ENCODE measurements around the gene MAML1.
A peak's percentile ranks its signal among the peaks of the same experiment; 100 is the strongest.

Gene MAML1

DNA sequence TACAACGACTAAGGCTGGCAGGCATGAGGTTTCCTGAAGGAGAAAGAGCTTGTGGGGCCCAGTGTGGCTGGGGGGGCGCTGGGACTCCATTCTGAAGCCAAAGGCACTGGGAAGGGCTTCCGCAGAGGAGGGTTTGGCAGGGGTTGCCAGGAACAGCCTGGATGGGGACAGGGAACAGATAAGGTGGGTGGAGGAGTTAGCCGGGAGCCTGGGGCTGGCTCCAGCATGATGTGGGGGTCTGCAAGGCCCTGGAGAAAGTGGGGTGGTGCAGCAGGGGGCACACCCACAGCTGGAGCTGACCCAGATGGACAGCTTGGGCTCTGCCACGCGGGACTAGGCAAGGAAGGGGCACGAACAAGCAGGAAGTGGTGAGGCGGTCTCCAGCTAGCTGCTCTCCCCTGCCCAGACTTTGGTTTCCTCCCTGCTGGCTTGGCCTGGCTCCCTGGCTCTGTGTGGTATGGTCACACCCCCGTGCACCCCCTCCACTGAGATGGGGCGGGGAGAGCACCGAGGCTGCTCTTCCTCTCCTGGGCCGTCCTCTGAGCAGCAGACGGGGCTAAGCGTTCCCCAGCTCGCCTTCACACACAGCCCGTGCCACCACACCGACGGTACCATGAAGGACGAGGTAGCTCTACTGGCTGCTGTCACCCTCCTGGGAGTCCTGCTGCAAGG is 61.0 kb downstream of the MAML1 start, which contains the start of gene LTC4S:
Gene LTC4S, plus strand, starts transcription at position 519 of the 672 bp plus-strand sequence. Its CDS starts 95 bp downstream, at position 614.
- peak; percentile 52 for DNase-seq (ENCODE audit: low read depth)

- DNase-seq (ENCODE audit: low read depth), result no peak
Measured at GRCh38 chr5:179794171-179794570, 61.5 kb downstream of the MAML1 start.

DNA sequence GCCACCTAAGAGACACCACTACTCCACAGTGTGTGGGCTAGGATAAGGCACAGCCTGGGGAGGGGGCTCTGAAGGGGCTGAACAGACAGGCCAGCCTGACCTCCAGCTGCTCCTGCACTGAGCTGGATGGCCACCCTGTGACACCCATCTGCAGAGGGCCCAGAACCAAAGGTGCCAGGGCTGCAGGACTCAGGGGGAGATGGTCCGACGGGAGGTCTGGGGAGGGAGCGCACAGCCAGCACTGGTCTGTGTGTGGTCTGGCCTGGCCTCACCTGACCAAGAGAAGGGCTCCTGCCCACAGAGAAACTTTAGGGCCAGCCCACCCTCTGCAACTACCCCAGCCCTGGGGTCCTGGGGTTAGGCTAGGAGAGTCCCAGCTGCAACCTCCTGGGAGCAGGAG is 62.0 kb downstream of the MAML1 start:
- no peak for DNase-seq (ENCODE audit: low read depth)

GRCh38 chr5:179795049-179795862 is 62.6 kb downstream of the MAML1 start:
- DNase-seq (ENCODE audit: low read depth), result no peak

DNA sequence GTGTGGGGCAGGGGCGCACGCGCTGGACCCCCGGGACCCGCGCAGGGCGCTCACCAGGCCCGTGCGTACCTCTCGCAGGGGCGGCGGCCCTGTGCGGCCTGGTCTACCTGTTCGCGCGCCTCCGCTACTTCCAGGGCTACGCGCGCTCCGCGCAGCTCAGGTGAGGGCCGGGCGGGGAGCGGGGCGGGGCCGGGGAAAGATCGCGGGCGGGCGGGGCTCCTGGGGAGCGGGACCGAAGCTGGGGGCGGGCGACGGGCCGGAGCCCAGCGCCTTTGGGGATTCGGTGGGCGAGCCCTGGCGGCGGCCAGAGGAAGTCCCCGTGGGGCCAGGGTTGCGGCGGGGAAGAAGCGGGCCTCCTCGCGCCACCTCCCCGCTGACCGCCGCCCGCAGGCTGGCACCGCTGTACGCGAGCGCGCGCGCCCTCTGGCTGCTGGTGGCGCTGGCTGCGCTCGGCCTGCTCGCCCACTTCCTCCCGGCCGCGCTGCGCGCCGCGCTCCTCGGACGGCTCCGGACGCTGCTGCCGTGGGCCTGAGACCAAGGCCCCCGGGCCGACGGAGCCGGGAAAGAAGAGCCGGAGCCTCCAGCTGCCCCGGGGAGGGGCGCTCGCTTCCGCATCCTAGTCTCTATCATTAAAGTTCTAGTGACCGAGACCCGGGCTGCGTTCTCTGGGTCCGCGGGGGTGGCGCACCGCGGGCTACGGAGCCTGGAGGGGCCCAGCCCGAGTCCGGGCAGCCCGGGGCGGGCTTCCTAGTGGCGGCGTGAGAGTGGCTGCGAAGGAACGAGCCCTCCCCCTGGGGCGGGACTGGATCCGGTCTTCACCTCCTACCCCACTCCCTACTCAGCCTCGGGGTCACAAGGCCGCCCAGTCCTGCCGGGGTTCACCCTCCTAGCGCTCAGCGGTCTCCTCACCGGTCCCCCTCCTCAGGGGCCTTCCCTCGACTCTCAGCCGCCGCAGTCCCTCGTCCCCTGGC is 63.5 kb downstream of the MAML1 start:
- peak; percentile 57 for DNase-seq (ENCODE audit: low read depth)

DNA sequence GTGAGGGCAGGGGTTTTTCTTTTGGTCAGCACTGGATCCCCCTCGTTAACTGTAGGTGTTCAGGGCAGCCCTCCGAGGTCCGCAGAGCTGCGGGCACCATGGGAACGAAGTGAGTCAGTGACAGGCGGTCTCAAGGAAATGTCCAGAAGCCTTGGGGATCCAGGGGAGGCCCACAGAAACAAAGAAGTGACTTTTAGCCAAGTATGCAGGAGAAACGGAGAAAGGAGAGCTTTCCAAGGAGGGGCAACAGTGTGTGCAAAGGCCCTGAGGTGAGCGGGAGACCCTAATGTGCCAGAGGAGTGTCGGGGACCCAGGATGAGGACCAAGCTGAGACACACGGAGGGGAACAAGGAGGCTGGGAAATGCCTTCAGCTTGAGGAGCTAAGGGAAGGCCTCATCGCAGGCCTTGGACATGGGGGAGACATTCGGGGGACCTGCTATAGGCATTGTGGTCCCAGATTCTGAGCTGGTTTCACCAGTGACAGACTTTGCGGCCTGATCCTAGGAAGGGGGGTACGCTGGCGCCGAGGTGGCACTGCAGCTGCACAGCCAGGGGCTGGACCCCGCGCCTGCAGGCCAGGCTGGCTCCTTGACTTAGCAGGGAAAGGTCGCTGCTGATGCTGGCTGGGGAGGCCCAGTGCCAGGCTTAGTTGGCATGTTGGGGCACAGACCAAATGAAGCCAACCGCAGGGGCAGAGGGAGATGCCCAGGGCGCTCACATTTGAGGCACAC is 64.4 kb downstream of the MAML1 start:
- no peak for DNase-seq (ENCODE audit: low read depth)

- no peak for DNase-seq (ENCODE audit: low read depth)
Measured at GRCh38 chr5:179797741-179798140, 65.1 kb downstream of the MAML1 start.

DNA sequence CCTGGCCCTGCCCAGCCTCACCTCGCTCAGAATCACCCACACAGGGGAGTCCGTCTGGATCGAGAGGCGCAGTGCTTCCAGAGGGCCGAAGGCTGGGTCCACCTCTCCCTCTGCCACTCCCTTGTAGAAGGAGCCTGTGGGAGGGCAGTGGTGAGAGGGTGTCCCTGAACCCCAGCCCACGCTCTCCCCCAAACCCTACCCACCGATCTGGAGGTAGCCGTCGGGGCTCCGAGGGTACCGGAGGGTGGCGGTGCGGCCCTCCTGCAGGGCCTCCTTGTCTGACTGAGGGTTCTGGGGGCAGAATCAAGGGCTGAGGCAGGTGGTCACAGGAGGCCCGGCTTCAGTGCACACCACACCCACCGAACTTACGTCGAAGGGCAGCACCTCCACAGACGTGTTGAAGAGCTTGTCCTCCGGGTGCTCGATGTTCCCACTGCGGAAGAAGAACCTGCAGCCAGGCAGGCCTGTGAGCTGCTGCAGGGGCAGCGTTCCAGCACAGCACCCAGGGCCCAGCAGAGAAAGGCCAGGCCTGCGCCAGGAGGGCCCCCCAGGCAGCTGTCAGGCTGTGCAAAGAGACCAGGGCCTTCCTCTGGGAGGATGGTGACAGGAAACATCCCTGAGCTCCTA is 65.6 kb downstream of the MAML1 start:
- no peak for DNase-seq (ENCODE audit: low read depth)

GRCh38 chr5:179798771-179799643 is 66.4 kb downstream of the MAML1 start:
- DNase-seq (ENCODE audit: low read depth), result no peak

- DNase-seq (ENCODE audit: low read depth), result no peak
Measured at GRCh38 chr5:179799644-179799973, 67.0 kb downstream of the MAML1 start.

DNA sequence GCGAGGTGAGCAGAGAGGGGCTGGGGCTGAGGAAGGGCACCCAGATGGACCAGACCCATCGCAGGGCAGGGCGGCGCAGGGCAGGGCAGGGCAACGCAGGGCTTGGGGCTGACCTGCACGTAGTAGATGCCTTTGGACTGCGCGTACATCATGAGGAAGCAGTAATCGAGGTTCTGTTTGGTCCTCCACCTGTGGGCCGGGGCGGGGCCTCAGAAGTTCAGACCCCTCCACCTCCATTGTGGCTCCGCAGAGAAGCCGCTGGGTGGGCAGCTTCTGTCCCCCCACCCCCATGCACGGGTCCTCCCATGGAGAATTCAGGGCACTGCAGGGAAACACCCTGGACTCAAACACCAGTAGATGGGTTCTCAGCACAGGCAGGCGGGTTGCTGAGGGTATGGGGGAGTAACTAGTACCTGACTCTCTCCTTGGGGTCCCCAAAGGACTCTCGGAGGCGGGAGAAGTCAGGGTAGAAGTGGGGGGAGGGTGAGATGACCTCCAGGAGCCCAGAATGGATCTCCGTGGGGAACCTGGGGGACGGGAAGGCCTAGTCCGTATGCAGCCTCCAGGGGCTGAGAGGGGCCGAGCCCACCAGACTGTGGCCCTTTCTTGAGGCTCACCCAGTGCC is 67.6 kb downstream of the MAML1 start:
- no peak for DNase-seq (ENCODE audit: low read depth)

DNA sequence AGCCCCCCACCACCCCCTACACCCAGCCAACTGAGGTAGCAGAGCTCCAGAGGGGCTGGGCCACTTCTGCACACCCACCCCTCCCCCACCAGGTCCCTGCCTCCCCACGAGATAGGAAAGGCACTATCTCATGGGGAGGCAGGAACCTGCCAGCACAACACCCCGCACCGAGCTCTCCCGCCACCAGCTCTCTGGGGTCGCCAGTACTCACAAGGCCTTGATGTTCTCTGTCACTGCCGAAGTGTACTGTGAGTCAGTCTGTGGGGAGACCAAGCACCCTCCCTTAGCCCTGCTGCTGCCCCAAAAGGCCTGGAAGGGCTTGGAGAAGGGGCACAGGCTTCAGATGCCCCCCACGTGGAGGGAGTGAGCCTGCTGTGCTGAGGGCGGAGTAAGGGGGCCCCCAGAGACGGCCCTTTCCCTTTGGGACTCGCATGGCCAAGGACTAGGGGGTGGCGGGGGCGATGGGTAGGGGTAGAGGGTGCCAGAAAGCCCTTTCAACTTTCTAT is 68.1 kb downstream of the MAML1 start:
- DNase-seq (ENCODE audit: low read depth), result no peak

DNA sequence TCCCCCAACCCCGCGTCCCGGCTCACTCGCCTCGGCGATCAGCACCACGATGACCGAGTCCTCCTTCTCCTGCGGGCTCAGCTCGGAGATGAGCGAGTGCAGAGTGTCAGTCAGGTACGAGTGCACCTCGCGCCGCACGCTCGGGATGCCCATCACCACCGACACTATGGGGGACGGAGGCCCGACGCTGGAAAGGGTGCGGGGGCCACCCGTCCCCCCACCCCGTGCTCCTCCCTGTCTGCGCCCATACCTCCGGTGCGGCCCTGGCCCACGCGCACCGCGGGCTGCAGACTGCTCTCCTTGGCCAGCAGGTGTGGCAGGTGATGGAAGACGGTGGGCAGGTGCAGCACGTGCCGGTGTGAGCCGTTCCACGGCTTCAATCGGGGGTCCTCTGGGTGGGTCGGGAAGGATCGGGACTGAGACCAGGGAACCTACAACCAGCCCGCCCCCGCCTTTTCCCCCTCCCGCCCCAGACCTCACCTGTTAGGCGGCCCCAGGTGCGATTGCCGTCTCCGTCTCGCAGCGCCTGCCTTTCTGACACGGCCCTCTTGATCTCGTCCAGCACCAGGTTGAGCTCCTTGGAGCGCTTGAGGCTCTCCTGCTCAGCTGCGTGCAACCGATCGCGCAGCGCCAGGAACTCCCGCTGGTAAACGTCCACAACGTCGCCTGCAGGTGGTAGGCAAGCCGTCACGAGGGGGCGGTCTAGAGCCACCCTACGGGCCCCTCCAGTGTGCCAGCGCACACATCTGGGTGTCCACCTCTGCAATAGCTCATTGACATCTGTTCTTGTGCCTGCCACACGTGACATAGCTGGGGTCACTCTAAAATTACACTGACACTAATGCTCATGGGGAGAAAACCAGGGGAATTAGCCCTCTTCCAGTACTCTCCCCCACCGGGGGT is 68.9 kb downstream of the MAML1 start:
- peak; percentile 55 for DNase-seq (ENCODE audit: low read depth)

GRCh38 chr5:179802207-179802883 is 69.7 kb downstream of the MAML1 start:
- DNase-seq (ENCODE audit: low read depth), result no peak

- DNase-seq (ENCODE audit: low read depth), result no peak
Measured at GRCh38 chr5:179802950-179803562, 70.4 kb downstream of the MAML1 start.

DNA sequence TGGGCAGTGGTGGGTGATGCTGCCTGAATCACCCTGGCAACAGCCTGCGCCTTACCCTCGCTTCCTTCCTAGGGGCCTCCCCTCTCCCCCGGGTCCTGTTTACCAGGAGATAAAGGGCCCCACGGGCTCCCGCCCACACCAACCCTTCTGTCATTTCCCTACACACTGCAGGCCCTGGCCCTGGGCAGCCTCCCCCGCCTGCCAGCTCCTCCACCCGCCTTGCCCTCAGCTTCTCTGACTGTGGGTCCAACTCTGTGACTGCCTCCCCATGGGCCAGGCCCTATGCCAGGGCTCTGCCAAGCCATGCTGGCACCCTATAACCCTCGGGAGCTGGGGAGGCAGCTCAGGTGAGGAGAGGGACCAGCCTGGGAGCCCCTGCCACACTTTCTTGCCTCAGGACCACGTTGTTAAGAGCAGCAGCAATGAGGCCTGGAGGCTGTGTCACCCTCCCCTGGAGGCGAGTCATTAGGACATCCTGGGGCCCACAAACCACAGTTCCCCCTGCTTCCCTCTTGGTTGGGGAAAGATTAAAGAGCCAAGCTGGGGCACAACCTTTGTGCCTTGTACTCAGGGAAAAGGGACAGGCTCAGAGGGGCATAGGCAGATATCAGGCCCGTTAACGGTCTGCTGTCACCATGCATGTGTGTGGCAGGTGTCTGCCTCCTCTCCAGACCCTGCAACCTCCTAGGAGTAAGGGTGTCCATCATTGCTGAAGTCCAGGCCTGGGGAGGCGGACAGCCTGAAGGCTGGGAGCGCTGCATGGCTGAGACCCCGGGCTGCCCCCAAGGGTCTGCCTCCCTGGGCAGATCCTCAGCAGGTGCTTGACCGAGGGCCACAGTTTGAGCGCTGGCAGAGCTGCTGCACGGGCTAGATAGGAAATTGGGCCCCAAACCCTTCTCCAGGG is 71.3 kb downstream of the MAML1 start:
- DNase-seq (ENCODE audit: low read depth), result no peak

Data from T-helper 22 cell (primary cell).